CD4-positive, CD25-positive, alpha-beta regulatory T cell (primary cell): ENCODE data around the gene DNAL1. TPM values are rescaled to one million over a fixed set of nuclear protein-coding genes. Genes with fewer than 3 reads are reported as not detected.

ENCODE experiments used
- ATAC-seq, 2 donors: fragments of 150-1000 bp; cut with Tn5 transposase; one replicate each; pipeline ENCODE4 v1.10.0; 2021; ENCODE audit warnings: low read depth in 2 of 2, moderate number of reproducible peaks in 2 of 2, moderate library complexity in 1 of 2
- DNase-seq, 3 donors: peaks; one replicate each; pipeline versions ENCODE4 v3.0.0 to v3.0.0-alpha.2; 2012 to 2022; ENCODE audit warnings: mixed read lengths in 1 of 3
- H3K27ac ChIP-seq: one replicate; pipeline ENCODE4 v1.7.0; 2013; ENCODE audit warnings: mild to moderate bottlenecking, low read length; ENCODE audit not compliant: insufficient read depth, poor library complexity, severe bottlenecking
- H3K27me3 ChIP-seq: one replicate; pipeline ENCODE4 v1.7.0; 2013; ENCODE audit warnings: low read length; ENCODE audit not compliant: control insufficient read depth, insufficient read depth
- H3K36me3 ChIP-seq: one replicate; pipeline ENCODE4 v1.7.0; 2013; ENCODE audit warnings: mild to moderate bottlenecking, low read length, moderate library complexity; ENCODE audit not compliant: control insufficient read depth, insufficient read depth
- H3K4me1 ChIP-seq: 2 replicates; pipeline ENCODE4 v1.7.0; 2013; ENCODE audit warnings: mild to moderate bottlenecking, low read length; ENCODE audit not compliant: insufficient read depth, control insufficient read depth, poor library complexity, severe bottlenecking
- H3K4me3 ChIP-seq: one replicate; pipeline ENCODE4 v1.7.0; 2013; ENCODE audit warnings: low read depth, mild to moderate bottlenecking, low read length, moderate library complexity
- H3K9me3 ChIP-seq, 2 experiments: 1 replicate in 1 of 2; 2 replicates in 1 of 2; pipeline ENCODE4 v1.7.0; 2013; ENCODE audit warnings: low read length in 2 of 2, mild to moderate bottlenecking in 1 of 2, moderate library complexity in 1 of 2; ENCODE audit not compliant: control insufficient read depth in 2 of 2
- H3K27ac Mint-ChIP-seq, 3 donors: one replicate each; pipeline ENCODE4 v1.8.0; 2020 to 2022; ENCODE audit warnings: mild to moderate bottlenecking in 3 of 3, mixed read lengths in 3 of 3, moderate library complexity in 2 of 3
- H3K27me3 Mint-ChIP-seq: one replicate; pipeline ENCODE4 v1.8.0; 2022; ENCODE audit warnings: mild to moderate bottlenecking, mixed read lengths
- H3K36me3 Mint-ChIP-seq: one replicate; pipeline ENCODE4 v1.8.0; 2020; ENCODE audit warnings: mixed read lengths
- H3K4me1 Mint-ChIP-seq, 4 donors: one replicate each; pipeline ENCODE4 v1.8.0; 2020 to 2022; ENCODE audit warnings: mixed read lengths in 4 of 4, mild to moderate bottlenecking in 1 of 4
- H3K4me3 Mint-ChIP-seq, 4 donors: one replicate each; pipeline ENCODE4 v1.8.0; 2020 to 2022; ENCODE audit warnings: mild to moderate bottlenecking in 4 of 4, mixed read lengths in 4 of 4, moderate library complexity in 3 of 4
- H3K9me3 Mint-ChIP-seq, 7 donors: one replicate each; pipeline ENCODE4 v1.8.0; 2020 to 2022; ENCODE audit warnings: mixed read lengths in 7 of 7, mild to moderate bottlenecking in 3 of 7, moderate library complexity in 2 of 7
- polyA plus RNA-seq, 4 donors: library from polyadenylated mRNA; unstranded; fragments of 300-500 nt; fragmentation: Illumina TruSeq; gene quantifications; one replicate each; pipeline ENCODE4 v1.2.3, GENCODE V29; 2021
- total RNA-seq: library from RNA; stranded (reverse); gene quantifications from one replicate; pipeline ENCODE4 v1.2.3, GENCODE V29; 2022

DNAL1 gene
- total and polyA plus RNA-seq, 5 donors from 2014 or later = 3.4 to 5.0 (median 3.8) TPM

- Mint-ChIP-seq H3K9me3 (no peaks in the 10 kb centered on the region), H3K36me3 (peaks cover 20% of the 10 kb centered on the region), H3K27ac (peak overlapping the region in 2 of 3 donors; percentile 75 to 86), H3K4me1 (peaks cover 0 to 25% (median 17%) of the 10 kb centered on the region in 4 donors), H3K27me3 (no peaks in the 10 kb centered on the region), H3K4me3 (peak overlapping the region in 1 of 4 donors; percentile 5)
- ATAC-seq (peak; percentile 84 to 88), DNase-seq (peak; percentile 78 to 84 (median 82))
- Histone ChIP-seq H3K4me1 (peaks cover 16% of the 10 kb centered on the region), H3K27ac (peak overlapping the region; percentile 57), H3K4me3 (no peak overlapping the region), H3K27me3 (no peaks in the 10 kb centered on the region), H3K36me3 (peaks cover 57% of the 10 kb centered on the region), H3K9me3 (no peaks in the 10 kb centered on the region)
Measured at GRCh38 chr14:73728717-73729330, 84.0 kb downstream of the DNAL1 start.

GRCh38 chr14:73729556-73730265 lies 84.9 kb downstream of the DNAL1 start:
- Histone ChIP-seq H3K4me3 (no peak overlapping the region), H3K27me3 (no peaks in the 10 kb centered on the region), H3K27ac (peak overlapping the region; percentile 57), H3K36me3 (peaks cover 55% of the 10 kb centered on the region), H3K4me1 (peaks cover 8% of the 10 kb centered on the region), H3K9me3 (no peaks in the 10 kb centered on the region)
- H3K9me3 Mint-ChIP-seq = no peaks in the 10 kb centered on the region
- peak overlapping the region in 1 of 3 donors; percentile 75 for H3K27ac Mint-ChIP-seq
- H3K4me1 Mint-ChIP-seq = peaks cover 3 to 19% (median 15%) of the 10 kb centered on the region in 4 donors
- peaks cover 17% of the 10 kb centered on the region for H3K36me3 Mint-ChIP-seq
- no peak for DNase-seq
- H3K4me3 Mint-ChIP-seq = no peak overlapping the region
- no peak for ATAC-seq
- H3K27me3 Mint-ChIP-seq = no peaks in the 10 kb centered on the region

GRCh38 chr14:73731111-73731510 lies 86.3 kb downstream of the DNAL1 start:
- H3K4me3 Mint-ChIP-seq = no peak overlapping the region
- H3K27me3 Mint-ChIP-seq = no peaks in the 10 kb centered on the region
- H3K4me3 ChIP-seq = no peak overlapping the region
- H3K36me3 ChIP-seq = peaks cover 50% of the 10 kb centered on the region
- H3K4me1 Mint-ChIP-seq = peaks cover 6 to 17% (median 13%) of the 10 kb centered on the region in 4 donors
- no peaks in the 10 kb centered on the region for H3K9me3 ChIP-seq
- H3K9me3 Mint-ChIP-seq = no peaks in the 10 kb centered on the region
- H3K27ac ChIP-seq = no peak overlapping the region
- H3K27ac Mint-ChIP-seq = peak overlapping the region in 1 of 3 donors; percentile 42
- peaks cover 21% of the 10 kb centered on the region for H3K36me3 Mint-ChIP-seq
- ATAC-seq = no peak
- DNase-seq = no peak
- peaks cover 8% of the 10 kb centered on the region for H3K4me1 ChIP-seq
- H3K27me3 ChIP-seq = no peaks in the 10 kb centered on the region

- peaks cover 46% of the 10 kb centered on the region for H3K36me3 ChIP-seq
- H3K36me3 Mint-ChIP-seq = peaks cover 26% of the 10 kb centered on the region
Measured at GRCh38 chr14:73732006-73732405, 87.2 kb downstream of the DNAL1 start.

GRCh38 chr14:73736842-73737241 lies 92.1 kb downstream of the DNAL1 start:
- DNase-seq (no peak), ATAC-seq (no peak)
- H3K4me3 Mint-ChIP-seq = no peak overlapping the region
- H3K27me3 ChIP-seq = no peaks in the 10 kb centered on the region
- H3K36me3 ChIP-seq = peaks cover 37% of the 10 kb centered on the region
- no peaks in the 10 kb centered on the region for H3K9me3 Mint-ChIP-seq
- no peaks in the 10 kb centered on the region for H3K9me3 ChIP-seq
- H3K4me1 ChIP-seq = peaks cover 24% of the 10 kb centered on the region
- peak overlapping the region in 1 of 3 donors; percentile 9 for H3K27ac Mint-ChIP-seq
- no peak overlapping the region for H3K27ac ChIP-seq
- H3K36me3 Mint-ChIP-seq = peaks cover 15% of the 10 kb centered on the region
- H3K4me3 ChIP-seq = no peak overlapping the region
- H3K27me3 Mint-ChIP-seq = no peaks in the 10 kb centered on the region
- H3K4me1 Mint-ChIP-seq = peaks cover 6 to 29% (median 16%) of the 10 kb centered on the region in 4 donors

More at GRCh38 chr14:73732006-73732405, 87.2 kb downstream of the DNAL1 start:
- no peaks in the 10 kb centered on the region for H3K27me3 Mint-ChIP-seq
- no peak overlapping the region for H3K4me3 Mint-ChIP-seq
- ATAC-seq (no peak), DNase-seq (no peak)
- Histone ChIP-seq H3K4me1 (peaks cover 8% of the 10 kb centered on the region), H3K4me3 (no peak overlapping the region), H3K27me3 (no peaks in the 10 kb centered on the region), H3K27ac (peak overlapping the region; percentile 19), H3K9me3 (no peaks in the 10 kb centered on the region)
- H3K27ac Mint-ChIP-seq = peak overlapping the region; percentile 23 to 85 (median 42)
- H3K4me1 Mint-ChIP-seq = peaks cover 6 to 17% (median 13%) of the 10 kb centered on the region in 4 donors
- H3K9me3 Mint-ChIP-seq = no peaks in the 10 kb centered on the region

GRCh38 chr14:73738518-73739173 lies 93.9 kb downstream of the DNAL1 start:
- DNase-seq (no peak), ATAC-seq (no peak)
- H3K27me3 ChIP-seq = no peaks in the 10 kb centered on the region
- Mint-ChIP-seq H3K4me3 (peak overlapping the region in 1 of 4 donors; percentile 51), H3K27me3 (no peaks in the 10 kb centered on the region), H3K4me1 (peaks cover 6 to 44% (median 30%) of the 10 kb centered on the region in 4 donors), H3K36me3 (peaks cover 15% of the 10 kb centered on the region), H3K27ac (peak overlapping the region in 1 of 3 donors; percentile 32), H3K9me3 (no peaks in the 10 kb centered on the region)
- no peak overlapping the region for H3K27ac ChIP-seq
- no peak overlapping the region for H3K4me3 ChIP-seq
- peaks cover 33% of the 10 kb centered on the region for H3K36me3 ChIP-seq
- peaks cover 42% of the 10 kb centered on the region for H3K4me1 ChIP-seq
- no peaks in the 10 kb centered on the region for H3K9me3 ChIP-seq

GRCh38 chr14:73739174-73739898 lies 94.5 kb downstream of the DNAL1 start:
- no peaks in the 10 kb centered on the region for H3K9me3 Mint-ChIP-seq
- peaks cover 30% of the 10 kb centered on the region for H3K36me3 ChIP-seq
- peaks cover 6 to 51% (median 35%) of the 10 kb centered on the region in 4 donors for H3K4me1 Mint-ChIP-seq

More at GRCh38 chr14:73739174-73739898, 94.5 kb downstream of the DNAL1 start:
- DNase-seq = no peak
- Mint-ChIP-seq H3K27ac (peak overlapping the region in 1 of 3 donors; percentile 32), H3K4me3 (no peak overlapping the region), H3K27me3 (no peaks in the 10 kb centered on the region), H3K36me3 (peaks cover 15% of the 10 kb centered on the region)
- Histone ChIP-seq H3K9me3 (no peaks in the 10 kb centered on the region), H3K4me1 (peaks cover 49% of the 10 kb centered on the region), H3K4me3 (no peak overlapping the region), H3K27me3 (no peaks in the 10 kb centered on the region), H3K27ac (no peak overlapping the region)
- no peak for ATAC-seq
